Measurements from ENCODE around the gene STX4. TPM values are rescaled to one million over a fixed set of nuclear protein-coding genes. Genes with fewer than 3 reads are reported as not detected.

STX4 gene
- total RNA-seq, 2 donors from 2014 or later = 40.7 to 51.7 TPM

- Histone ChIP-seq H3K9me3 (no peaks in the 10 kb centered on the region), H3K27ac (no peak overlapping the region), H3K4me3 (no peak overlapping the region), H3K36me3 (no peaks in the 10 kb centered on the region), H3K27me3 (replicated peaks; ENCODE audit: insufficient read depth) (no peaks in the 10 kb centered on the region), H3K4me1 (replicated peaks) (no peaks in the 10 kb centered on the region)
- intact Hi-C loops (cut with DNase I) = no loop called here
- DNase-seq (ENCODE audit: low spot score) = no peak
- TF ChIP-seq POLR2AphosphoS5 (IDR thresholded peaks at IDR 0.05) = no peak
- no peak for TF ChIP-seq POLR2A (IDR thresholded peaks at IDR 0.05)
- no peak for TF ChIP-seq CTCF (IDR thresholded peaks at IDR 0.05)
- 89% methylated on average over 6 of the region's 6 CpGs for WGBS
Observed at GRCh38 chr16:31003744-31004143, 29.6 kb upstream of the STX4 start.

- Histone ChIP-seq H3K27ac (no peak overlapping the region), H3K27me3 (replicated peaks; ENCODE audit: insufficient read depth) (no peaks in the 10 kb centered on the region), H3K36me3 (no peaks in the 10 kb centered on the region), H3K9me3 (no peaks in the 10 kb centered on the region), H3K4me3 (no peak overlapping the region), H3K4me1 (replicated peaks) (no peaks in the 10 kb centered on the region)
- no peak for DNase-seq (ENCODE audit: low spot score)
- WGBS = 80% methylated on average over 2 of the region's 2 CpGs
- intact Hi-C loops (cut with DNase I) = no loop called here
- TF ChIP-seq POLR2AphosphoS5 (IDR thresholded peaks at IDR 0.05) (no peak), CTCF (IDR thresholded peaks at IDR 0.05) (no peak), POLR2A (IDR thresholded peaks at IDR 0.05) (no peak)
Observed at GRCh38 chr16:31004658-31005057, 28.7 kb upstream of the STX4 start.

DNA sequence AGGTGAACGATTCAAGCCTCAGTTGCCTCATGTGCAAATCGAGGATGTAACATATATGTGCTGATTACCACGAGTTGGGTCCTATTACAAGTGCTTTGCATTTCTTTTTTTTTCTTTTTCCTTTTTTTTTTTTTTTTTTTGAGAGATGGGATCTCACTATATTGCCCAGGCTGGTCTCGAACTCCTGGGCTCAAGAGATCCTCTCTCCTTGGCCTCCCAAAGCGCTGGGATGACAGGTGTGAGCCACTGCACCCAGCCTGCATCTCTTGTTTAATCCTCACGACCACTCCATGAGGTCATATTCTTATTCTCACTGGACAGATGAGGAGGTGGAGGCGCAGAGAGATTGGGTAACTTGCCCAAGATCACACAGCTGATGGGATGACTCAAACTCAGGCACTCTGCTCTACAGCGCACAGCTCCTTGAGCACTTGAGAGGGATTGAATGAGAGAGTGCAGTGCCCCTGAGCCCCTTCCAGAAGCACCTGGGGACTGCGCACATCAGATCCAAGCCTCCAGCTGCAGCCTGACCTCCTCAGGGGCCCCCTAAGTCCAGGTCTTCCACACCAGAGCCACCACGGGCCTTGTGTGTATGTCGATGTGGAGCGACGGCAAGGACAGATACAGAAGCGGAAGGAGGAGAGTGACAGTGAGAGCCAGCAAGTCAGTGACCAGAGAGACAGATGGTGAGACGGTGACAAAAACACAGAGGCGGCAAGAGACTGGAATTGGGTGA lies 27.8 kb upstream of the STX4 start:
- 79% methylated on average over 16 of the region's 16 CpGs for WGBS
- intact Hi-C loops (cut with DNase I) = no loop called here

DNA sequence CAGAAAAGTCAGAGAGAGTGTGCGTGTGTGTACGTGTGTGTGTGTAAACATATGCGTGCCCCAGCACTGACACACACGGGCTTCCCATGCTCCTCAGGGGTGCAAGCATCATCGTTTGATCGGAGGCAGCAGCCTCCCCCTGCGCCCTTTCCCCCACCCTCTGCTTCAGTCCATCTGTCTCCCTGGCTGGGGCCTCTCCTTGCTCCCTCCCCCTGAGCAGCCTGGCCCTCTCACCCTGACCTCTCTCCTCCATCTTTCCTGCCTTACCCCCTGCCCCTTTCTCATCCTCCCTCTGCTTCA lies 27.3 kb upstream of the STX4 start:
- no peak overlapping the region for H3K4me3 ChIP-seq
- no peaks in the 10 kb centered on the region for H3K4me1 ChIP-seq (replicated peaks)
- H3K36me3 ChIP-seq = no peaks in the 10 kb centered on the region
- intact Hi-C loops (cut with DNase I) = no loop called here
- DNase-seq (ENCODE audit: low spot score) = no peak
- H3K27ac ChIP-seq = no peak overlapping the region
- H3K27me3 ChIP-seq (replicated peaks; ENCODE audit: insufficient read depth) = no peaks in the 10 kb centered on the region
- TF ChIP-seq POLR2AphosphoS5 (IDR thresholded peaks at IDR 0.05) (no peak), CTCF (IDR thresholded peaks at IDR 0.05) (no peak), POLR2A (IDR thresholded peaks at IDR 0.05) (no peak)
- H3K9me3 ChIP-seq = no peaks in the 10 kb centered on the region
- WGBS = 56% methylated on average over 7 of the region's 7 CpGs

More for the DNA sequence above, 27.8 kb upstream of the STX4 start:
- TF ChIP-seq POLR2AphosphoS5 (IDR thresholded peaks at IDR 0.05) (no peak), POLR2A (IDR thresholded peaks at IDR 0.05) (no peak), CTCF (IDR thresholded peaks at IDR 0.05) (no peak)
- H3K4me1 ChIP-seq (replicated peaks) = no peaks in the 10 kb centered on the region
- H3K27ac ChIP-seq = no peak overlapping the region
- no peak overlapping the region for H3K4me3 ChIP-seq
- no peaks in the 10 kb centered on the region for H3K9me3 ChIP-seq
- no peak for DNase-seq (ENCODE audit: low spot score)
- no peaks in the 10 kb centered on the region for H3K27me3 ChIP-seq (replicated peaks; ENCODE audit: insufficient read depth)
- H3K36me3 ChIP-seq = no peaks in the 10 kb centered on the region

- H3K27me3 ChIP-seq (replicated peaks; ENCODE audit: insufficient read depth) = no peaks in the 10 kb centered on the region
- WGBS = 91% methylated on average over 8 of the region's 8 CpGs
- DNase-seq (ENCODE audit: low spot score) = no peak
- no peak overlapping the region for H3K4me3 ChIP-seq
- no peak overlapping the region for H3K27ac ChIP-seq
- H3K4me1 ChIP-seq (replicated peaks) = no peaks in the 10 kb centered on the region
- no peak for TF ChIP-seq POLR2AphosphoS5 (IDR thresholded peaks at IDR 0.05)
- no peak for TF ChIP-seq POLR2A (IDR thresholded peaks at IDR 0.05)
- TF ChIP-seq CTCF (IDR thresholded peaks at IDR 0.05) = no peak
- intact Hi-C loops (cut with DNase I) = no loop called here
- H3K9me3 ChIP-seq = no peaks in the 10 kb centered on the region
- H3K36me3 ChIP-seq = no peaks in the 10 kb centered on the region
Observed at GRCh38 chr16:31006589-31006988, 26.8 kb upstream of the STX4 start.

Measured in prostate gland (tissue), 2 donors.